Panc1 (cell line): ENCODE measurements around the gene KDM5A.

Experiments used
- CTCF ChIP-seq: fragments of 450-650 bp; IDR thresholded peaks from 2 replicates; pipeline ENCODE4 v1.5.1; 2017; ENCODE audit warnings: mild to moderate bottlenecking
- POLR2AphosphoS5 ChIP-seq: IDR thresholded peaks from 2 replicates; pipeline ENCODE4 v1.6.1; 2012; ENCODE audit warnings: mild to moderate bottlenecking, low read depth, low read length, moderate library complexity
- REST ChIP-seq, 2 experiments: IDR thresholded peaks; 2 replicates each; pipeline ENCODE4 v1.6.1; 2011 to 2012; ENCODE audit warnings: low read depth in 2 of 2, control low read depth in 1 of 2, low read length in 1 of 2, mild to moderate bottlenecking in 1 of 2, moderate library complexity in 1 of 2; ENCODE audit not compliant: insufficient read depth in 1 of 2

GRCh38 chr12:308511-308910 is 80.6 kb downstream of the KDM5A start:
- TF ChIP-seq REST (IDR thresholded peaks at IDR 0.05; ENCODE audit: insufficient read depth in 1 of 2, low read depth in 2 of 2, low read length in 1 of 2): no peak
- no peak for TF ChIP-seq CTCF
- no peak for TF ChIP-seq POLR2AphosphoS5
